SK-N-MC (cell line): ENCODE measurements around the gene CXorf65.

Experiments used
- EZH2 ChIP-seq: fragments of 200-600 bp; sonication (generic); IDR thresholded peaks from one replicate; pipeline ENCODE4 v1.6.1; 2017; ENCODE audit warnings: antibody characterized with exemption
- FOXP2 ChIP-seq: optimal IDR thresholded peaks from 2 replicates; pipeline ENCODE3; 2011; ENCODE audit warnings: mild to moderate bottlenecking, moderate library complexity; ENCODE audit not compliant: insufficient read depth; ENCODE audit errors: extremely low read length, control extremely low read depth
- POLR2AphosphoS5 ChIP-seq: IDR thresholded peaks from 2 replicates; pipeline ENCODE4 v1.6.1; 2012; ENCODE audit warnings: mild to moderate bottlenecking, low read depth, low read length, borderline replicate concordance

DNA sequence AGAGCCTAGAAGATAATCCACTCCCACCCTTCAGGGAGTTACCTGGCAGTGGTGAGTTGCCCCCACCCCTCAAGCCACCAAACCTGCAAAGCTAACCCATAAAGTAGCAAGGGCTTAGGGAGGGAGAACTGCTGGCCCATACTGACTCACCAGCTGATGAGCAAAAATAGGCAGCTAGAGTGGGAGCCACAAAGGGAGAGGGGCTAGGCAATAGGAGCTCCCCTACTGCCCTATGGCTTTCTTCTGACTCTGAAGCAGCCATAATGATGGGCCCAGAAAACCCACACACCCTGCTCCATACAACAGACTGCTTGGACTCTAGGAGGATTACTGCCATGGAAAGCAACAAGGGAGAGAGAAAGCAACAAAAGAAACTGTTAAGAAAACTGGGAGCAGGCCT lies 46.4 kb downstream of the CXorf65 start:
- TF ChIP-seq POLR2AphosphoS5 (no peak), EZH2 (no peak), FOXP2 (no peak)
